Measurements from ENCODE around the gene CKAP4.

- TF ChIP-seq CTCF (IDR thresholded peaks at IDR 0.05) (no peak), POLR2AphosphoS5 (IDR thresholded peaks at IDR 0.05) (no peak), POLR2A (IDR thresholded peaks at IDR 0.05) (no peak), EP300 (IDR thresholded peaks at IDR 0.05) (no peak)
Observed at GRCh38 chr12:106292339-106292738, 44.5 kb upstream of the CKAP4 start.

Data from stomach (tissue), 4 donors.